Kidney epithelial cell (primary cell): ENCODE measurements around the gene KLK12. TPM values are rescaled to one million over a fixed set of nuclear protein-coding genes. Genes with fewer than 3 reads are reported as not detected.

Experiments
- DNase-seq: peaks from one replicate; pipeline ENCODE4 v3.0.0-alpha.2; 2010; ENCODE audit warnings: low read depth
- H3K27me3 ChIP-seq: 2 replicates; pipeline ENCODE4 v1.6.0; 2011; ENCODE audit warnings: low read length; ENCODE audit not compliant: control insufficient read depth, insufficient read depth
- H3K36me3 ChIP-seq: 2 replicates; pipeline ENCODE4 v1.5.1; 2011; ENCODE audit warnings: low read length; ENCODE audit not compliant: control insufficient read depth, insufficient read depth
- H3K4me3 ChIP-seq: 2 replicates; pipeline ENCODE4 v1.5.1; 2011; ENCODE audit warnings: low read depth, mild to moderate bottlenecking, control low read depth, low read length
- total RNA-seq: library from RNA; depleted of rRNA; stranded (reverse); fragments of >200 nt; gene quantifications from 2 replicates; pipeline ENCODE4 v1.2.3, GENCODE V29; 2015
- TF ChIP-seq, protein P1 (sequence below): IDR thresholded peaks from 2 replicates; pipeline ENCODE4 v1.5.1; 2011; ENCODE audit warnings: mild to moderate bottlenecking, moderate library complexity, low read length, control low read depth, inconsistent platforms; ENCODE audit not compliant: insufficient read depth, poor library complexity, severe bottlenecking

Gene KLK12
- total RNA-seq, 1 donor from 2014 or later: not detected

DNA sequence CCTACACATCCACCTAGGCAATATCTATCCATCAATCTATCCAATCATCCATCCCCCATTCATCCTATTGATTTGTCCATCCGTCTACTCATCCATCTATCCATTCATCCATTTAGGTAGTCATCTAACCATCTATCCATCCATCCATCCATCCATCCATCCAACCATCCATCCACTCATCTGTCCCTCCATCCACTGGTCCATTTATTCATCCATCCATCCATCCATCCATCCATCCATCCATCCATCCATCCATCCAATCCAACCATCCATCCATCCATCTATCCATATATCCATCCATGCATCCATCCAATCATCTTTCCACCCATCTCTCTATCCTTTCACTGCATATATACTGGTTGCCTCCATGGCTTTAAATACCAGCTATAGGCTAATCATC, 26.2 kb upstream of the KLK12 start:
- TF ChIP-seq, protein P1, sequence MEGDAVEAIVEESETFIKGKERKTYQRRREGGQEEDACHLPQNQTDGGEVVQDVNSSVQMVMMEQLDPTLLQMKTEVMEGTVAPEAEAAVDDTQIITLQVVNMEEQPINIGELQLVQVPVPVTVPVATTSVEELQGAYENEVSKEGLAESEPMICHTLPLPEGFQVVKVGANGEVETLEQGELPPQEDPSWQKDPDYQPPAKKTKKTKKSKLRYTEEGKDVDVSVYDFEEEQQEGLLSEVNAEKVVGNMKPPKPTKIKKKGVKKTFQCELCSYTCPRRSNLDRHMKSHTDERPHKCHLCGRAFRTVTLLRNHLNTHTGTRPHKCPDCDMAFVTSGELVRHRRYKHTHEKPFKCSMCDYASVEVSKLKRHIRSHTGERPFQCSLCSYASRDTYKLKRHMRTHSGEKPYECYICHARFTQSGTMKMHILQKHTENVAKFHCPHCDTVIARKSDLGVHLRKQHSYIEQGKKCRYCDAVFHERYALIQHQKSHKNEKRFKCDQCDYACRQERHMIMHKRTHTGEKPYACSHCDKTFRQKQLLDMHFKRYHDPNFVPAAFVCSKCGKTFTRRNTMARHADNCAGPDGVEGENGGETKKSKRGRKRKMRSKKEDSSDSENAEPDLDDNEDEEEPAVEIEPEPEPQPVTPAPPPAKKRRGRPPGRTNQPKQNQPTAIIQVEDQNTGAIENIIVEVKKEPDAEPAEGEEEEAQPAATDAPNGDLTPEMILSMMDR: no peak
- H3K36me3 ChIP-seq: no peaks in the 10 kb centered on the region
- H3K27me3 ChIP-seq: no peaks in the 10 kb centered on the region
- no peak for DNase-seq
- no peak overlapping the region for H3K4me3 ChIP-seq

DNA sequence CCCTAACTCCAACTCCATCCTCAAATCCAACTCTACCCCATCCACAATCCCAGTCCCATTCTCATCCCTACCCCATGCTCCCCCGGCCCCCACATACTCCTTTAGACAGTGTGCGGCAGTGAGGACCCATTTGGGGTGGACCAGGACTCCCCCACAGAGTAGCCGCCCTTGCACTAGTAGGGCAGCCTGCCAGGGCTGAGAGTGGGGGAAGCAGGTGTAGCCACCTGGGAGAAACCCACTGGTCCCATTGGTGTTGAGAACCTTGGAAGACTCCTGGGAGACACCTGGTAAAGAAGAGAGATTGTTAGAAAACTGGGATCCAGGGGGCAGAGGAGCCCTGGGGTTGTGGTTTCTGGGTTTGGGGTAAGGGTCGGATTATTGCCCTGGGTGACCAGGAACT, 25.5 kb upstream of the KLK12 start:
- no peak for DNase-seq
- Histone ChIP-seq H3K36me3 (no peaks in the 10 kb centered on the region), H3K4me3 (no peak overlapping the region), H3K27me3 (no peaks in the 10 kb centered on the region)
- TF ChIP-seq, protein P1: no peak

DNA sequence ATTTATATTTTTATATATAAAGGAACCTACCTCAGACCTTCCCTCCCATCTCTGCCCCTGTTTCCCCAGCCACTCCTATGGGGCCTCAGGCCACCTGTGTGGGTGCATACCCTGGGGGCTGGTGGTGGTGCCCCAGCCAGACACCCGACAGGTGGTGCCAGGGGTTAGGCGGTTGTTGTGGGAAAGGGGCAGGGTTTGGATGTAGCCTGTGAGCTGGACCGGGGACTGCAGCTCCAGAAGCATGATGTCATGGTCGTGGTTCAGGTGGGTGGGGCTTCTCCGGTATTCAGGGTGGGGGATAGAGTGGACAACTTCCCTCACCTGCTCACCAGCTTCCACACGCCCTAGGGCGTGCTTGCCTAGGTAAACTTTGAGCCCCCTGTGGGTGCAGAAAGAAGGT, 24.9 kb upstream of the KLK12 start:
- Histone ChIP-seq H3K36me3 (no peaks in the 10 kb centered on the region), H3K27me3 (no peaks in the 10 kb centered on the region), H3K4me3 (no peak overlapping the region)
- DNase-seq: no peak
- TF ChIP-seq, protein P1: no peak

DNA sequence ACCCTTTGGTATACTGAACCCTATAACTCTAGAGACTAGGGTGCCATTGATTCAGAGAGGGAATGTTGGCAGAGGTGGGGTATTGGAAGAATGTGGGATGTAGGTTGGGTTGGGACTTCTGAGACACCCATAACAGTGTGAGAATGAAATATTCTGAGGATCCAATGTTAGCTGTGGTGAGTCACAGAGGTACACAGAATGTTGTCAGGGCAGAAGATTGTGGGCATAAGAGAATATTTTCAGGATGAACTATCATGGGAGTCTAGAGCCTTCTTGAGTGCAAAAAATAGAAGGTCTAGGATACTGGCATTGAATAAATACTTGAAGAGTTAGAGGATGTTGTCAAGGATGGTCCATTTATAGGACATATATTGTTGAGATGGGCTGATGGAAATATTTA, 21.1 kb upstream of the KLK12 start:
- Histone ChIP-seq H3K4me3 (no peak overlapping the region), H3K27me3 (no peaks in the 10 kb centered on the region), H3K36me3 (no peaks in the 10 kb centered on the region)
- TF ChIP-seq, protein P1: no peak
- DNase-seq: no peak

DNA sequence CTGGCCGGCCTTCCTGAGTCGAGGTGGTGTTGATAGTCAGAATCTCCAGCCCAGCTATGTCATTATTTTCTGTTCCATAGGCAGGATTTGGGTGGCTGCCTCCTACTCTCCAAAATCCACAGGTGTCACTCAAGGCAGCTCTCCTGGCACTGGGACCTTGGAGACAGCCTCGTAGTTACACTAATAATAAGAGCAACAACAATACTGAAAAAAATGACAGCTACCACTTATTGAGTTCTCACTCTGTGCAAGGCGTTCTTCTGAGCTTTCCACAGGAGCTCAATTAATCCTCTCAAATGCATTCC, 12.2 kb upstream of the KLK12 start:
- DNase-seq: no peak
- Histone ChIP-seq H3K36me3 (no peaks in the 10 kb centered on the region), H3K4me3 (no peak overlapping the region), H3K27me3 (no peaks in the 10 kb centered on the region)
- TF ChIP-seq, protein P1: no peak

DNA sequence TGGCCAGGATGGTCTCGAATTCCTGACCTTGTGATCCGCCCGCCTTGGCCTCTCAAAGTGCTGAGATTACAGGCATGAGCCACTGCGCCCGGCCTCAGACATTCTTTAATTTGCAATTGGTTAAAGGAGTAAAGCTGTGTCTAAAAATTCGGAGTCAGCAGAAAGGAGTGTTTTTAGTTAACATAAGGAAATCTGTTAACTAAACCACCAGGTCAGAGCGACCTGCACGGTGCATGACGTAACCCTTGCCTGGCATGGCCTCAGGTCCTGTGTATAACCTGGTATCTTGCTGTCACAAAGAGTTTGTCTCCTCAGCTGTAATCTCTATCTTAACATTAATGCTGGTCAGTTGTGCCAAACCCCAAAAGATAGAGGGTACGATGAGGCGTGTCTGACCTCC, 9.5 kb upstream of the KLK12 start:
- TF ChIP-seq, protein P1: no peak
- Histone ChIP-seq H3K27me3 (no peaks in the 10 kb centered on the region), H3K4me3 (no peak overlapping the region), H3K36me3 (no peaks in the 10 kb centered on the region)
- no peak for DNase-seq
